Activated CD8-positive, alpha-beta memory T cell treated with anti-CD3 and anti-CD28 coated beads, Interleukin-2, amount 10 ng/mL, durations not matched to agents 7 days and 5 days (primary cell): ENCODE results near the gene HPS5. TPM values are rescaled to one million over a fixed set of nuclear protein-coding genes. Genes with fewer than 3 reads are reported as not detected.

Source experiments
- ATAC-seq: fragments of 150-1000 bp; cut with Tn5 transposase; one replicate; pipeline ENCODE4 v1.10.0; 2021; ENCODE audit warnings: moderate library complexity
- CTCF ChIA-PET: fragments of 350-600 bp; sonication (Branson Sonifier 250); formaldehyde crosslinking; loops from one replicate; lab custom pipeline; 2021; ENCODE audit warnings: antibody characterized with exemption; lab: Charles Lee
- DNase-seq: peaks from one replicate; pipeline ENCODE4 v3.0.0-alpha.2; 2020
- H3K27ac Mint-ChIP-seq: one replicate; pipeline ENCODE4 v1.8.0; 2021; ENCODE audit warnings: mild to moderate bottlenecking, mixed read lengths
- H3K27me3 Mint-ChIP-seq: one replicate; pipeline ENCODE4 v1.8.0; 2021; ENCODE audit warnings: mixed read lengths
- H3K36me3 Mint-ChIP-seq: one replicate; pipeline ENCODE4 v1.8.0; 2021; ENCODE audit warnings: mild to moderate bottlenecking, mixed read lengths
- H3K4me1 Mint-ChIP-seq: one replicate; pipeline ENCODE4 v1.8.0; 2021; ENCODE audit warnings: mixed read lengths
- H3K4me3 Mint-ChIP-seq: one replicate; pipeline ENCODE4 v1.8.0; 2021; ENCODE audit warnings: mild to moderate bottlenecking, moderate library complexity, mixed read lengths
- H3K9me3 Mint-ChIP-seq: one replicate; pipeline ENCODE4 v1.8.0; 2022; ENCODE audit warnings: low read depth, mixed read lengths
- total RNA-seq, 2 experiments: library from RNA; stranded (reverse); gene quantifications; one replicate each; pipeline ENCODE4 v1.2.3, GENCODE V29; 2021

HPS5 gene
- 10 to 100 TPM; 19.3 to 19.8 TPM for total RNA-seq

DNA sequence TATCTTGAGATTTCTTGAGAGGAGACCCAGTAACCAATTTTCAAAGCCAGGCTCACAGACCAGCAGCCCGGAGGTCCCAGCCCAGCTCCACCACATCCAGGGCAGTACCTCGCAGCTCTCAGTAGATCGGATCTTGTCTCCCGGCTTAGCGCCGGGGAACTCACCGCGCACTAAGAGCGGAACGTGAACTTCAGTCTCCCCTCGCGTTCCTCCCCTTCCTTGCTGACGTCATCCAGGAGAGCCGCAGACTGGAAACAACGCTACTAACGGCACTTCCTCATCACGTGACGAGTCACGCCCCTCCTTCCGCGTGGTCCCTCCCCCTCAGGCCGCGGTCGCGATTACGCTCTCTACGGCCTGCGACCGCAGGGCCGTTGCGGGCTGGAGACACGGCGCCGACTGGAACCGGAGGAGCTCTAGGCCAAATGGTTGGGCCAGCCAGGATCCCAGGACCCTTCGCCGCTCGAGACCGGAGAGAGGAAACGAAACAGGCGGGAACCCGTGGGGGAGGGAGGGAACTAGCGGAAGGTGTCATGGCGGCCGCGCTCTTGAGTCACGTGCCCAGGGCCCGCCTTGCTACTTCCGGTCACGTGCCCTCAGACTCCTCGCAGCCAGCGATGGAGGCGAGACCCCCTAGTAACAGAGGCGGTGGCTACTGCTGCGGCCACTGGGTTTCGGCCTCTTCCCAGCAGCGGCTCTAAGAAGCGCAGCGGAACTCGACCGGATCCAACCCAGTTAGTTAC is at the start of gene HPS5, which contains the start of gene GTF2H1:
TSS of gene HPS5 (minus strand) at position 172 of the 743 bp plus-strand sequence. CDS start 4,282 bp downstream, outside the sequence.
TSS of gene GTF2H1 (plus strand) at position 599 of the 743 bp plus-strand sequence. CDS start 10,508 bp downstream, outside the sequence.
- H3K36me3 Mint-ChIP-seq = peaks cover 29% of the 10 kb centered on the region
- no peaks in the 10 kb centered on the region for H3K9me3 Mint-ChIP-seq
- DNase-seq = peak; percentile 99
- CTCF ChIA-PET = interaction anchor here (0.8 to 4.1 kb wide), 11 partner anchors 9 to 312 kb away, joined by 3 to 25 read pairs (median 5); partner anchors contain the start of genes LDHA, SPTY2D1 and TSG101
- peaks cover 66% of the 10 kb centered on the region for H3K4me1 Mint-ChIP-seq
- ATAC-seq = peak; percentile 88
- peak within 1 kb of the TSS; percentile 97 for H3K4me3 Mint-ChIP-seq
- peak within 1 kb of the TSS; percentile 100 for H3K27ac Mint-ChIP-seq
- H3K27me3 Mint-ChIP-seq = no peaks in the 10 kb centered on the region

DNA sequence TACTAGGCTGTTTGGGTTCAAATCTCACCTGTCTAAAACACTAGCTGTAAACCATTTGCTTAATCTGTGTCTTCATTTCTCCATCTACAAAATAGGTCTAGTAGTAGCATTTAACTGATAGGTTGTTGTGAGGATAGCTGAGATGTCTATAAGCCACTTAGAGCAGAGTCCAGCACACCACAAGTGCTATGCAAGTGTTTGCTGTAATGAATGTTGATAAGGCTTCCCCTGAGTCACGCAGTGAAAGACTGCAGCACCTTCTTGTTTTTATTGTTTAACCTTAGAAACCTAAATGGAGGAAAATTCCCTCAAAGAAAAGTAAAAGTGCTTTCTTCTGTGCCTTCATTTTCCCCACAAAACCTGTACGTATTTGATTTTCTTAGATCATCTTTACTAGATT is 49.3 kb upstream of the HPS5 start:
- no peaks in the 10 kb centered on the region for H3K9me3 Mint-ChIP-seq
- H3K27me3 Mint-ChIP-seq = no peaks in the 10 kb centered on the region
- H3K27ac Mint-ChIP-seq = no peak overlapping the region
- H3K4me3 Mint-ChIP-seq = no peak overlapping the region
- DNase-seq (no peak), ATAC-seq (no peak)
- H3K36me3 Mint-ChIP-seq = peaks cover 15% of the 10 kb centered on the region
- H3K4me1 Mint-ChIP-seq = no peaks in the 10 kb centered on the region
- CTCF ChIA-PET = interaction anchor here (1.2 to 1.9 kb wide), 2 partner anchors 13 to 74 kb away, joined by 3 to 4 read pairs; no protein-coding TSS in a partner anchor

GRCh38 chr11:18369398-18369797 is 47.5 kb upstream of the HPS5 start:
- no peak overlapping the region for H3K4me3 Mint-ChIP-seq

GRCh38 chr11:18368221-18368620 is 46.3 kb upstream of the HPS5 start:
- DNase-seq (no peak), ATAC-seq (no peak)
- peaks cover 5% of the 10 kb centered on the region for H3K4me1 Mint-ChIP-seq
- no peaks in the 10 kb centered on the region for H3K9me3 Mint-ChIP-seq
- H3K36me3 Mint-ChIP-seq = peaks cover 32% of the 10 kb centered on the region
- no peak overlapping the region for H3K4me3 Mint-ChIP-seq
- CTCF ChIA-PET = interaction anchor here (1.4 kb wide), 1 partner anchor 10 kb away, joined by 3 read pairs; no protein-coding TSS in a partner anchor
- no peaks in the 10 kb centered on the region for H3K27me3 Mint-ChIP-seq
- no peak overlapping the region for H3K27ac Mint-ChIP-seq

More at GRCh38 chr11:18369398-18369797, 47.5 kb upstream of the HPS5 start:
- CTCF ChIA-PET = interaction anchor here (1.3 kb wide), 1 partner anchor 14 kb away, joined by 3 read pairs; no protein-coding TSS in a partner anchor
- Mint-ChIP-seq H3K4me1 (peaks cover 5% of the 10 kb centered on the region), H3K27me3 (no peaks in the 10 kb centered on the region), H3K27ac (no peak overlapping the region), H3K9me3 (no peaks in the 10 kb centered on the region), H3K36me3 (peaks cover 27% of the 10 kb centered on the region)
- ATAC-seq = no peak
- DNase-seq = no peak

- Mint-ChIP-seq H3K4me3 (no peak overlapping the region), H3K27ac (no peak overlapping the region)
- CTCF ChIA-PET = interaction anchor here (1.4 kb wide), 1 partner anchor 9 kb away, joined by 3 read pairs; no protein-coding TSS in a partner anchor
These were observed 45.5 kb upstream of the HPS5 start for GRCh38 chr11:18367431-18367830.

DNA sequence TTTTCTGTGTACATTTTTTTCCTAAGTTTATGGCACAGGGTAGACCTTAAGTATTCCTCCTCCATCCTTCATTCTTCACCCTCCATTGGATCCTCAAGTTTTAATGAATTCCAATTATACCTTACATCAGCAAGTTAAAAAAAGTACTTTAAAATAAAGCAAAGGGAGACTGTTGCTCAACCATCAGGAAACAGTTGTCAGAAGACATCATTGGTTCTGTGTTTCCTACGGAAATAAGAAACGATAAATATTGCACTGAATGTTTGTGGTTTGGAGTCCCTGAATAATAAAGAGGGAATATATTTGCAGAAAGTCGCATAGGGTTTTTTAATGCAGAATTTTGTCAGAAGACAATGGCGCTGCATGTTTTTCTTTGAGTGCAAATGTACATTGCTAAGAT is 44.3 kb upstream of the HPS5 start:
- Mint-ChIP-seq H3K27ac (peak overlapping the region; percentile 9), H3K27me3 (no peaks in the 10 kb centered on the region), H3K4me1 (peaks cover 5% of the 10 kb centered on the region), H3K9me3 (no peaks in the 10 kb centered on the region), H3K36me3 (peaks cover 36% of the 10 kb centered on the region), H3K4me3 (no peak overlapping the region)
- DNase-seq (no peak), ATAC-seq (no peak)
- CTCF ChIA-PET = no interaction called here

More at GRCh38 chr11:18367431-18367830, 45.5 kb upstream of the HPS5 start:
- ATAC-seq = no peak
- DNase-seq = no peak
- Mint-ChIP-seq H3K27me3 (no peaks in the 10 kb centered on the region), H3K36me3 (peaks cover 34% of the 10 kb centered on the region), H3K4me1 (peaks cover 5% of the 10 kb centered on the region), H3K9me3 (no peaks in the 10 kb centered on the region)

DNA sequence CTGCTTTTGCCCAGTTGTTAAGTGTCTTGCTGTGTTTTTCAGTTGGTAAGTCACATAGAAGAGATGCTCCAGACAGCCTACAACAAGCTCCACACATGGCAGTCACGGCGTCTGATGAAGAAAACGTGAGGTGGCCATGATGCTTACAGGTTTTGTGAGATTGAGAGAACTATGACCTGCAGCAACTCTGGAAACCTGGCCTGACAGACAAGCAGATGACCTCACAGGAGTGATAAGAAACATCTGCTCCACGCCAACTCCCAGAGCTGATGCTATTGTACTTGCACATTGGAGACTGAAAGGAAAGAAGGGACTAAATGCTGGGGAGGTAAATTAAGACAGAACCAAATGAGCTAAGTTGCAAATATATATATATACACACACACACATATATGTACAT is 43.8 kb upstream of the HPS5 start:
- CTCF ChIA-PET = no interaction called here
- peaks cover 39% of the 10 kb centered on the region for H3K36me3 Mint-ChIP-seq
- DNase-seq (no peak), ATAC-seq (no peak)
- no peaks in the 10 kb centered on the region for H3K27me3 Mint-ChIP-seq
- peak overlapping the region; percentile 9 for H3K27ac Mint-ChIP-seq
- no peak overlapping the region for H3K4me3 Mint-ChIP-seq
- peaks cover 5% of the 10 kb centered on the region for H3K4me1 Mint-ChIP-seq
- no peaks in the 10 kb centered on the region for H3K9me3 Mint-ChIP-seq

DNA sequence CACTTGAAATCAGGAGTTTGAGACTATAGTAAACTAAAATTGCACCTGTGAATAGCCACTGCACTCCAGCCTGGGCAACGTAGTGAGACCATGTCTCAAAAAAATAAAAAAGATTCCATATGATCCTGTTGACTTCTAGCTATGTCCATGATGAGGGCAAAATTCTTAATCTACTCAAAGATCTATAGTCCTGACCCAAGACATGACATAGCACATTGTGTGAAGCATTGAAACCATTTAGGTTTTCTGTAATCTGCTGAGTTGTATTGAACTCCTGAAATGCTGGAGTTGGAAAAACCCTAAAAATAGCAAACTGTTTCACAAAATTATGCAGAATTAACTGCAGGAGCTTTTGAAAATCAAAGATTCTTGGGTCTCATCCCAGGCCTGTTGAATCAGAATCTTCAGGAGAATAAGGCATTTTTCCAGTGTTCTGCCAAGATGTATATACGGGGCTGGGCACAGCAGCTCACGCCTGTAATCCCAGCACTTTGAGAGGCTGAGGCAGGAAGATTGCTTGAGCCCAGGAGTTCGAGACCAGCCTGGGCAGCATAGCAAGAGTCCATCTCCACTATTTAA is 42.6 kb upstream of the HPS5 start:
- Mint-ChIP-seq H3K27me3 (no peaks in the 10 kb centered on the region), H3K27ac (no peak overlapping the region), H3K4me1 (peaks cover 5% of the 10 kb centered on the region), H3K9me3 (no peaks in the 10 kb centered on the region), H3K36me3 (peaks cover 41% of the 10 kb centered on the region), H3K4me3 (no peak overlapping the region)
- DNase-seq (no peak), ATAC-seq (no peak)
- CTCF ChIA-PET = no interaction called here

DNA sequence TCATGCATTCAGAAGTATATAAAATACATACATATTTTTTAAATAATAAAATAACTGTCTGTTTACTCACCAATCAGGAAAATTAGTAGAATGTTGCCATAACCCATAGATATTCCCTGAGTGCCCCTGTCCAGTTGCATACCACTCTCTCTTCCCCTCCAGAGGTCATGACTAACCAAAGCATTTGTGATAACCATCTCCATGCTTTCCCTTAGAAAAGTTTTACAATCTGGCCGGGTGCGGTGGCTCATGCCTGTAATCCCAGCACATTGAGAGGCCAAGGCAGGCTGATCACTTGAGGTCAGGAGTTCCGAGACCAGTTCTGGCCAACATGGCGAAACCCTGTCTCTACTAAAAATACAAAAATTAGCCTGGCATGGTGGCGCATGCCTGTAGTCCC is 39.2 kb upstream of the HPS5 start:
- Mint-ChIP-seq H3K4me3 (no peak overlapping the region), H3K27me3 (no peaks in the 10 kb centered on the region), H3K27ac (no peak overlapping the region), H3K9me3 (no peaks in the 10 kb centered on the region), H3K4me1 (peaks cover 5% of the 10 kb centered on the region), H3K36me3 (peaks cover 49% of the 10 kb centered on the region)
- CTCF ChIA-PET = interaction anchor here (1.6 to 1.7 kb wide), 2 partner anchors 35 to 117 kb away, joined by 4 read pairs; no protein-coding TSS in a partner anchor
- no peak for DNase-seq
- ATAC-seq = no peak

DNA sequence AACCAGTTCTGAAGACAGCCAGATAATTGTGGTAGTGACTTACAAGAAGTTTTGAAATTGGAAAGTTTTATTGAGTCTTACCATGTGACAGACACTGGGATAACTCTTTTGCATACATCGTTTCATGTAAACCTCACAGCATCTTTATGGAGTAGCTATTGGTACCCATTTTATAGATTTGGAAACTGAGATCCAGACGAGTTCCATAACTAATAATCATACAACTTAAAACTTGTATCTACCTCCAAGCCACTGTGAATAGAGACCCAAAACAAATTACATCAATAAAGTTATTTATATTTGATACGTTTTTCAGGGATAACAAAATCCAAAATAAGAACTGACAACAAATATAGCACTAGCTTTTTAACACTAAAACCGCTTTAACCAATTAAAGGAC is 36.7 kb upstream of the HPS5 start:
- no peak for ATAC-seq
- Mint-ChIP-seq H3K36me3 (peaks cover 38% of the 10 kb centered on the region), H3K4me1 (no peaks in the 10 kb centered on the region), H3K27me3 (no peaks in the 10 kb centered on the region), H3K9me3 (no peaks in the 10 kb centered on the region), H3K27ac (no peak overlapping the region), H3K4me3 (no peak overlapping the region)
- DNase-seq = no peak
- CTCF ChIA-PET = interaction anchor here (0.9 to 1.2 kb wide), 3 partner anchors 9 to 115 kb away, joined by 3 to 4 read pairs (median 3); no protein-coding TSS in a partner anchor

DNA sequence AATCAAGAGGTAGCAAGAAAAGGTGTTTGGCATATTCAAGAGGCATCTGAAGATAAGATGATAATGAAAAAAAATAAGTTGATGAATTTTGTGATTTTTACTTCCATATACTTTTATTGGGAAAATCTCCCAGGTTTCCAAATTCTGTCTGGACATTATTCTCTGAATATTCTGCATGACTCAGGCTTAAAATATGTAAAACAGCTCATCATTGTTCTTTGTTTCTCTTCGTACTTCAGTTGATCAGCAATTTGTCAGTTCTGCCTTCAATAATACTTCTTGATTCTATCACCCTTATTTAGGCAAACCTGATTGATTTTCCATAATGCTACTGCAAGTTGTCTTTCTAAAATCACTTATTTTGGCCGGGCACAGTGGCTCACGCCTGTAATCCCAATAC is 30.6 kb upstream of the HPS5 start:
- Mint-ChIP-seq H3K9me3 (no peaks in the 10 kb centered on the region), H3K27ac (no peak overlapping the region), H3K27me3 (no peaks in the 10 kb centered on the region), H3K36me3 (peaks cover 35% of the 10 kb centered on the region), H3K4me1 (peaks cover 2% of the 10 kb centered on the region), H3K4me3 (no peak overlapping the region)
- ATAC-seq (no peak), DNase-seq (no peak)
- CTCF ChIA-PET = interaction anchor here (1.6 kb wide), 1 partner anchor 109 kb away, joined by 4 read pairs; no protein-coding TSS in a partner anchor

DNA sequence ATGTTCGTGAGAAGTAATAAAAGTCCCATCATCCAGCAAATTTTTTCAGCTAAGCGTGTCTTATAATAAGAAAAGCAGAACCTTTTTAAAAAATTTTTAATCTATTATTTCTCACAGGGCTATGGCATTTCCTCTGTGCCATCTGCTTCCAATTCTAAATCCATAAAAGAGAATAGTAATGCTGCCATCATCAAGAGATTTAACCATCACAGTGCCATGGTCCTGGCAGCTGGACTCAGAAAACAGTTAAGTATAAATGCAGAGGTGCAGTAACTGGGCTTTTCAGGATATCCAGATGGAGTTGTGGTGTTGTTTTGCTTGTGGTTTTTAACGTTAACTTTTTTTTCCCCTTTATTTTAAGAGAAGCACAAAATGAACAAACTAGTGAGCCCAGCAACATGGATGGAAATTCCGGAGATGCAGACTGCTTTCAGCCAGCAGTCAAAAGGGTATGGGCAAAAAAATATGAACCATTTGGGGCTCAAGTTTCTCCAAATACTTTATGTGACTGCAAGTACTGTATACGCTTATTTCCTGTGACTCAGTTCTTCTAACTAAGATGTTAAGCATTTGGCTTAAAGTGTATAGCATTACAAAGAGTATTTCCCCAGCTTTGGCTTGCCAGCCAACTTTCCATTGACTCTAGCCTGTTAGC is 25.7 kb upstream of the HPS5 start:
- H3K9me3 Mint-ChIP-seq = no peaks in the 10 kb centered on the region
- H3K4me3 Mint-ChIP-seq = no peak overlapping the region
- no peaks in the 10 kb centered on the region for H3K27me3 Mint-ChIP-seq
- ATAC-seq (no peak), DNase-seq (no peak)
- peaks cover 29% of the 10 kb centered on the region for H3K36me3 Mint-ChIP-seq
- peak overlapping the region; percentile 54 for H3K27ac Mint-ChIP-seq
- CTCF ChIA-PET = interaction anchor here (1.2 to 1.6 kb wide), 2 partner anchors 104 to 232 kb away, joined by 3 read pairs; no protein-coding TSS in a partner anchor
- peaks cover 2% of the 10 kb centered on the region for H3K4me1 Mint-ChIP-seq

DNA sequence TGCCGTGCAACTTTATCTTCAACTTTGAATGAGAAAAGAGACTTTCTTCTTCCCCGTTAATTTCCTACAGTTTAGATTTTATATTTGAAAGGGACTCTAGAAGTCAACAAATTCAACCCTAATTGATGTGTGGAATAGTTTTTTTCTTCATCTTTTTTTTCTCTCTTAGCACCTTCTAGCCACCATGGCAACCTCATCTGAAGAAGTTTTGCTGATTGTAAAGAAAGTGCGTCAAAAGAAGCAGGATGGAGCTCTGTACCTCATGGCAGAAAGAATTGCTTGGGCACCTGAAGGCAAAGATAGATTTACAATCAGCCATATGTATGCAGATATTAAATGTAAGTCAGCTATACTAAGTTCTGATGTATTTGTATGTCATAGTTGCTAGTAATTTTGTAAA is 11.0 kb upstream of the HPS5 start:
- Mint-ChIP-seq H3K27me3 (no peaks in the 10 kb centered on the region), H3K36me3 (peaks cover 45% of the 10 kb centered on the region), H3K9me3 (no peaks in the 10 kb centered on the region), H3K4me1 (peaks cover 57% of the 10 kb centered on the region), H3K4me3 (no peak overlapping the region), H3K27ac (peak overlapping the region; percentile 64)
- DNase-seq (no peak), ATAC-seq (no peak)
- CTCF ChIA-PET = interaction anchor here (1.5 kb wide), 1 partner anchor 89 kb away, joined by 5 read pairs; no protein-coding TSS in a partner anchor
